GM23248 (cell line): Measurements from ENCODE around the gene ENTHD1. TPM values are rescaled to one million over a fixed set of nuclear protein-coding genes. Genes with fewer than 3 reads are reported as not detected.

Experiments
- DNase-seq: peaks from one replicate; pipeline ENCODE4 v3.0.0-alpha.2; 2015
- H2AFZ ChIP-seq: fragments of 200-600 bp; sonication (generic); 2 replicates; pipeline ENCODE4 v1.6.1; 2016; ENCODE audit warnings: antibody characterized with exemption
- H3F3A ChIP-seq: fragments of 200-600 bp; sonication (generic); 2 replicates; pipeline ENCODE4 v1.6.1; 2016; ENCODE audit warnings: mild to moderate bottlenecking, antibody characterized with exemption, mixed run types; ENCODE audit not compliant: insufficient read depth
- H3K27ac ChIP-seq: fragments of 200-600 bp; sonication (generic); 2 replicates; pipeline ENCODE4 v1.5.1; 2016; ENCODE audit warnings: mild to moderate bottlenecking
- H3K27me3 ChIP-seq: fragments of 200-600 bp; sonication (generic); replicated peaks from 2 replicates; pipeline ENCODE4 v1.6.1; 2016; ENCODE audit warnings: mild to moderate bottlenecking; ENCODE audit not compliant: insufficient read depth
- H3K36me3 ChIP-seq: fragments of 200-600 bp; sonication (generic); 2 replicates; pipeline ENCODE4 v1.6.1; 2016; ENCODE audit warnings: low read depth, mild to moderate bottlenecking
- H3K4me1 ChIP-seq: fragments of 200-600 bp; sonication (generic); 2 replicates; pipeline ENCODE4 v1.6.1; 2016; ENCODE audit warnings: mild to moderate bottlenecking; ENCODE audit not compliant: insufficient read depth
- H3K4me2 ChIP-seq: fragments of 200-600 bp; sonication (generic); one replicate; pipeline ENCODE4 v1.6.1; 2016; ENCODE audit warnings: mild to moderate bottlenecking; ENCODE audit not compliant: unreplicated experiment
- H3K4me3 ChIP-seq: fragments of 200-600 bp; sonication (generic); 2 replicates; pipeline ENCODE4 v1.5.1; 2016; ENCODE audit warnings: mild to moderate bottlenecking
- H3K79me2 ChIP-seq: fragments of 200-600 bp; sonication (generic); 2 replicates; pipeline ENCODE4 v1.6.1; 2016; ENCODE audit warnings: mild to moderate bottlenecking; ENCODE audit not compliant: insufficient read depth
- H3K9ac ChIP-seq: fragments of 200-600 bp; sonication (generic); 2 replicates; pipeline ENCODE4 v1.6.1; 2016; ENCODE audit warnings: mild to moderate bottlenecking
- H3K9me2 ChIP-seq: fragments of 200-600 bp; sonication (generic); 2 replicates; pipeline ENCODE4 v1.6.1; 2016; ENCODE audit warnings: mixed run types, mild to moderate bottlenecking, moderate library complexity; ENCODE audit not compliant: insufficient read depth
- H3K9me3 ChIP-seq: fragments of 200-600 bp; sonication (generic); one replicate; pipeline ENCODE4 v1.6.1; 2017; ENCODE audit warnings: low read depth
- H4K20me1 ChIP-seq: fragments of 200-600 bp; sonication (generic); 2 replicates; pipeline ENCODE4 v1.6.0; 2016; ENCODE audit not compliant: insufficient read depth
- EZH2 ChIP-seq: fragments of 200-600 bp; sonication (generic); IDR thresholded peaks from 2 replicates; pipeline ENCODE4 v1.6.1; 2018; ENCODE audit warnings: antibody characterized with exemption, mild to moderate bottlenecking; ENCODE audit not compliant: insufficient read depth, poor library complexity, severe bottlenecking
- EZH2phosphoT487 ChIP-seq: fragments of 200-600 bp; sonication (generic); IDR thresholded peaks from 2 replicates; pipeline ENCODE4 v1.6.1; 2018; ENCODE audit warnings: antibody characterized with exemption, moderate library complexity, mild to moderate bottlenecking, low read depth; ENCODE audit not compliant: insufficient read depth
- WGBS, 2 experiments: methylation state at CpG; one replicate each; pipeline ENCODE4 v1.1.6; 2015 to 2017; ENCODE audit warnings: low lambda C conversion rate in 2 of 2, low coverage in 1 of 2; ENCODE audit errors: missing lambda C conversion rate in 2 of 2; 5-methylcytosine and 5-hydroxymethylcytosine counted together
- in situ Hi-C: fragments of 300-500 bp; cut with MboI; formaldehyde crosslinking; loops from 2 replicates; pipeline ENCODE4 v1.15.0; 2020
- polyA plus RNA-seq: library from polyadenylated mRNA; unstranded; fragments of >200 nt; fragmentation: Nextera tagmentation; extraction: Ambion mirVana; gene quantifications from 2 replicates; pipeline ENCODE4 v1.2.1, GENCODE V29; 2016
- total RNA-seq: library from RNA; depleted of rRNA; stranded (reverse); fragments of >200 nt; shearing (Covaris generic); gene quantifications from 2 replicates; pipeline ENCODE4 v1.2.3, GENCODE V29; 2014

The ENTHD1 gene
- total and polyA plus RNA-seq, 2 experiments from 2014 or later: not detected

- H3K9ac ChIP-seq: no peak overlapping the region
- TF ChIP-seq EZH2phosphoT487: no peak
- no peak for TF ChIP-seq EZH2
- in situ Hi-C loops: no loop called here
- no peak for DNase-seq
- no peak overlapping the region for H3K4me2 ChIP-seq
- no peaks in the 10 kb centered on the region for H4K20me1 ChIP-seq
- no peaks in the 10 kb centered on the region for H3F3A ChIP-seq
- no peaks in the 10 kb centered on the region for H3K4me1 ChIP-seq
- no peak overlapping the region for H3K4me3 ChIP-seq
- no peak overlapping the region for H2AFZ ChIP-seq
- H3K27me3 ChIP-seq: peaks cover 28% of the 10 kb centered on the region; the same call in 1 of the 2 replicates
- H3K27ac ChIP-seq: no peak overlapping the region
- H3K79me2 ChIP-seq: no peaks in the 10 kb centered on the region
- no peaks in the 10 kb centered on the region for H3K9me3 ChIP-seq
- 33 to 45% methylated on average over 6 of the region's 6 CpGs for WGBS, 2 experiments
- H3K36me3 ChIP-seq: no peaks in the 10 kb centered on the region
- H3K9me2 ChIP-seq: no peaks in the 10 kb centered on the region
These were observed 171.6 kb downstream of the ENTHD1 start for GRCh38 chr22:39722032-39722325.

- H4K20me1 ChIP-seq: no peaks in the 10 kb centered on the region
- no peak overlapping the region for H3K27ac ChIP-seq
- H3K36me3 ChIP-seq: no peaks in the 10 kb centered on the region
- H2AFZ ChIP-seq: no peak overlapping the region
- no peak for DNase-seq
- H3F3A ChIP-seq: no peaks in the 10 kb centered on the region
- H3K9ac ChIP-seq: no peak overlapping the region
- H3K4me3 ChIP-seq: no peak overlapping the region
- in situ Hi-C loops: no loop called here
- no peaks in the 10 kb centered on the region for H3K4me1 ChIP-seq
- WGBS, 2 experiments: 35 to 37% methylated on average over 9 of the region's 9 CpGs
- no peaks in the 10 kb centered on the region for H3K79me2 ChIP-seq
- no peaks in the 10 kb centered on the region for H3K9me2 ChIP-seq
- H3K4me2 ChIP-seq: no peak overlapping the region
- TF ChIP-seq EZH2: no peak
- no peak for TF ChIP-seq EZH2phosphoT487
- peaks cover 32% of the 10 kb centered on the region for H3K27me3 ChIP-seq
- H3K9me3 ChIP-seq: no peaks in the 10 kb centered on the region
These were observed 172.1 kb downstream of the ENTHD1 start for GRCh38 chr22:39721206-39722031.

GRCh38 chr22:39719559-39720450 lies 173.8 kb downstream of the ENTHD1 start:
- WGBS, 2 experiments: 57 to 60% methylated on average over 15 of the region's 15 CpGs

GRCh38 chr22:39718921-39719475 lies 174.6 kb downstream of the ENTHD1 start:
- no peak overlapping the region for H2AFZ ChIP-seq
- H3K4me1 ChIP-seq: no peaks in the 10 kb centered on the region
- no peaks in the 10 kb centered on the region for H4K20me1 ChIP-seq
- H3K9me3 ChIP-seq: no peaks in the 10 kb centered on the region
- peaks cover 31% of the 10 kb centered on the region for H3K27me3 ChIP-seq
- no peaks in the 10 kb centered on the region for H3K36me3 ChIP-seq
- no peak overlapping the region for H3K4me2 ChIP-seq
- TF ChIP-seq EZH2phosphoT487 (no peak), EZH2 (no peak)
- no peaks in the 10 kb centered on the region for H3F3A ChIP-seq
- no peaks in the 10 kb centered on the region for H3K9me2 ChIP-seq
- no peak for DNase-seq
- H3K9ac ChIP-seq: no peak overlapping the region
- WGBS, 2 experiments: 78 to 80% methylated on average over 8 of the region's 8 CpGs
- no peak overlapping the region for H3K27ac ChIP-seq
- no peak overlapping the region for H3K4me3 ChIP-seq
- H3K79me2 ChIP-seq: no peaks in the 10 kb centered on the region
- in situ Hi-C loops: no loop called here

More at GRCh38 chr22:39719559-39720450, 173.8 kb downstream of the ENTHD1 start:
- H2AFZ ChIP-seq: no peak overlapping the region
- no peak overlapping the region for H3K27ac ChIP-seq
- no peaks in the 10 kb centered on the region for H3K36me3 ChIP-seq
- no peaks in the 10 kb centered on the region for H3F3A ChIP-seq
- no peaks in the 10 kb centered on the region for H3K4me1 ChIP-seq
- no peak overlapping the region for H3K9ac ChIP-seq
- H4K20me1 ChIP-seq: no peaks in the 10 kb centered on the region
- no peak overlapping the region for H3K4me3 ChIP-seq
- no peaks in the 10 kb centered on the region for H3K9me2 ChIP-seq
- DNase-seq: no peak
- H3K79me2 ChIP-seq: no peaks in the 10 kb centered on the region
- H3K27me3 ChIP-seq: peaks cover 31% of the 10 kb centered on the region
- no peak overlapping the region for H3K4me2 ChIP-seq
- in situ Hi-C loops: no loop called here
- no peaks in the 10 kb centered on the region for H3K9me3 ChIP-seq
- TF ChIP-seq EZH2: no peak
- TF ChIP-seq EZH2phosphoT487: no peak
